Raji (cell line): ENCODE results near the gene FOXQ1.

Source experiments
- POLR2A ChIP-seq: IDR thresholded peaks from 2 replicates; pipeline ENCODE4 v1.6.1; 2011; ENCODE audit warnings: low read depth, low read length, control low read depth; ENCODE audit not compliant: insufficient read depth

Gene FOXQ1

DNA sequence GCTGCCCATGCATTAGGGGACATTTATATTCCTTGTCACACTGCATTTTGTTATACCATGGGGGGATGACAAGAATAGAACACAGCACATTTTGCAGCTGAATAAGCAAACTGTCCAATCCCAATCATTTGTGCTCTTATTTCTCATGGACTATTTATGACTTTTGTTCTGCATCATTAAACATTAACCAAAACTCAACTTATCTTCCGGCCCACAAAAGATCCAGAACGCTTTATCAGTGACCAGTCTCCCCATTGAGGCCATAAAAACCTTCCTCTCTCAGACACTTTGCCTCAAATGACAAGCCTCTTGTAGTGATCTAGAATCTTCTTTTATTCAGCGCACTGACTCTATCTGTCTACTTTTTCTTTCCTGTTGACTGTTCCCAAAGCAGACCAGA lies 28.4 kb upstream of the FOXQ1 start:
- TF ChIP-seq POLR2A, result no peak

DNA sequence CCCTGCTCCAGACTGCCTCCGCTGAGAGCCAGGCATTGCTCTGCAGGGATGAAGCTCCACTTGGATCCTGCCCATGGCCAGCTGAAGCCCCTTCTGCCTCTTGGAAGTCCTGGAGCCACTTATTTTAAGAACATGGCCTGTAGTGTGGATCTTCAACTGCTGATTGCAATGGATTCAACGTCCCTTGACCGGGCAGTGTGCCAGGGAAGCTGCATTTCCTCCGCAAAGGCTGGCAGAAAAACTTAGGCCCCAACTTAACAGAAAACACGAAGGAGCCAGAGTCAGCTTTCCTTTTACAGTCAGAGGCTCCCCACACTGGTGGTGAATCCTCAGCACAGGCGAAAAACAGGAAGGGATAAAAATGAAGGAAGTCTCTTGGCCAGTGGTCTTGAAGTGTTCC lies 26.3 kb upstream of the FOXQ1 start:
- no peak for TF ChIP-seq POLR2A

DNA sequence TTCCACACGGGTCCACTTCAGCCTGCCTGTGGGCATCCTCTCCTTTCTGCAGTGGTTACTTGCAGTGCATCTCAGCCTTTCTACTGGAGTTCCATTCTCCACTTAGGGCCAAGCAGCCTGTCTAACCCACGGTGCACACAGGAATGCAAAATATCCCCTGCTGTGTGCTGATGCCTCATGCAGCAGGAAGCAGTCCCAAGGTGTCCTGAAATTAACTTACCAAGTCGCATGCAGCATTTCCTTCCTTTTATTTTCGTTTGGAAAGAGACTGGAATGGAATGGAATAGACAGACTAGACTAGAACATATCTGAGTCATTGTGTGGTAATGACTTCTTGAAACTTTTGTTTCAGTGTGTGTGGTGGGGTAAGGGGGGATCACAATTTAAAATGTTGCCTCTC lies 25.9 kb upstream of the FOXQ1 start:
- no peak for TF ChIP-seq POLR2A

DNA sequence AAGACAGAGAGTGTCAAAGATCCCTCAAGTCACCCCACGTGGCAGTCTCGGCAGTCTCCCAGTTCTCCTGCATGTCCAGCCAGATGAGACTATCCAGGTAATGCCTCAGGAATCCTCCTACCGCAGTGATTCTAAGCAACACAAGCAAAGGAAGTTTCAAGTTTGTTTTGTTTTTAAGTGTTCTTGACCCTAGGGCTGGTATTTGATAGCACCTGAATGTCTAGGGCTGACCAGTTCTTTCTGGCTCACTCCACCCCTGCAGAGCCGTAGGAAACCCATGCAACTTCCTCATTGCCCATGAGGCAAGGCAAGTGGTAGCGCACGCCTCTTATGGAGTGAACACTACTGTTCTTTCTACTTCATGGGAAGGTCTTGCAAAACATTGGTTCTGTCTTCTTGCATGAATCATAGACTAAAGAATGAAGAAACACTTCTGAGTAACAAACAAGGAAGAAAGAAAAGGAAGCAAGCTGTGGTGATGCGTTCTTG lies 24.8 kb upstream of the FOXQ1 start:
- TF ChIP-seq POLR2A, result no peak

DNA sequence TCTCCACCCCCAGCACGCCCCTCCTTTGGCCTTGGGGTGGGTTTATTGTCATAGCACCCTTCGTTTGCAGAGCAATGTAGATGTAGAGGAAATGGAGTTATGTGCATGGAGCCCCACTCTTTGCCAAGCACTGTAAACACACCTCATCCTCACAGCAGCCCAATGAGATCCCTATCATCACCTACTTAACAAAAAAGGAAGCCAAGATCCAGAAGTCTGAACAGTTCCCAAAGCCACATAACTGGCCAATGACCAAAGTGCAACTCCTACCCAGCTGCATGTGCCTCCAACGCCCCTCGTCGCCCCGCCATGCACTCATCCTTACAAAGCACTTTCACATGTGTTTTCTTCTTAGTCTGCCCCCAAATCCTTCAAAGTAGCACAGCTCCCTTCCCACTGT lies 21.8 kb upstream of the FOXQ1 start:
- TF ChIP-seq POLR2A, result no peak

DNA sequence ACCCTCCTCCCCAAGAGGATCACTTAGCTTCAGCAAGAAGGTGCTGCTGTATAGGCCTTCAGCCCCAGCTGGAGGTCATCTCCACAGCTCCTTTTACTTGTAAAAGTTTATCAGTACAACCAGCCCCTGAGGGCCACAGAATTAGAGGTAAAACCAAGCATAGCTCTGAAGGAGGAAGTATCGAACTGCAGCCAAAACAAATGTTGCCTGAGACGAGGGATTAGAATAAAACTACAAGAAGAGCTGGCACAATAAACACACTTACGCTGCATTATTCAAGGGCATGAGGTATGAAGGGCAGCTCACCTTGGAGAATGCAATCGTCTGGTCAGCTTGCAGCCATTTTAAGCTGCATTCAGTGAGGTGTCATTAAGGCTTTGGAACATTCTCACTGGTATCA lies 21.1 kb upstream of the FOXQ1 start:
- no peak for TF ChIP-seq POLR2A

DNA sequence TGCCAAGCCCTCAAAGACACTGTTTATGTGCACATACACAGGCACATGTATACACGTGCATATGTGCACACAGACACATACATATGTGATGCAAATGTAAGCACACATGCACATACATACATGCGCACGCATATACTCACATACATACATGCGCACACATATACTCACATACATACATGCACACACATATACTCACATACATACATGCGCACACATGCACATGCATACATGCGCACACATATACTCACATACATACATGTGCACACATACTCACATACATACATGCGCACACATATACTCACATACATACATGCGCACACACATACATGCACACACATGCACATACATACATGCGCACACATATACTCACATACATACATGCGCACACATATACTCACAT lies 20.5 kb upstream of the FOXQ1 start:
- no peak for TF ChIP-seq POLR2A

DNA sequence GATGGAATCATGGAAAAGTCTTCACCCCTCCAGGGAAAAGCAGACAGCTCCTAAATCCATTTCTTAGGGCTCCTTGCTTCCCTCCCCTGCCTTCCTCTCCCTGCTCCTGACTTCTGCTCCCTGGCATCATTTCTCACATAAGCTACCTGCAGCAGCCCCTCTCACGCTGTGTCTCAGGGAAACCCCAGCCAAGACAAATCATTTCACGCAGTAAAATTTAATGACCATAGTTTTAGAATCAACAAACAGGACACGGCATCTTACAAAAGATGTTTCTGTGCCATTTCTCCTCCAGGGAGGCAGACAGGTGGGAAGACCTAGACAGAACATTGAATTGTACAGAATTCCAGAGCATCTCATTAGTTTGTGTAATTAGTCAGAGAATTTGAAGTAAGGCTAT lies 16.5 kb upstream of the FOXQ1 start:
- no peak for TF ChIP-seq POLR2A

DNA sequence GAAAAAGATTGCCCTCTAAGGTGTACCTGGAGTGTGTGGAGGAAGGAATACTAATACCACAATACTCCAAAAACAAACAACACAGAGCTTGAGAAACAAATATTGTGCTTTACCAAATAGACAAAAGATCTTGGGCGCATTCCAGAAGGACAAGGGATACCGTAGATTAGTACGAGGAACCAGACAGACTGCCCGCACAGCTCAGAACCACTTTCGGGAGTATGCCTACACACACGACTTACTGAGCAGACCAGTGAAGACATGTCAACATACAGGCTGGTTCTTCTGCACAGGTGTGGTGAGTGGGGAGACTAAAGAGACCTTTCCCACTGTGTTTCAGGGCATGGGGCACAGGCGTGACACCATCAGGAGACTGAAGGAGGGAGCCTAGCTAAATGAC lies 15.8 kb upstream of the FOXQ1 start:
- TF ChIP-seq POLR2A, result no peak

DNA sequence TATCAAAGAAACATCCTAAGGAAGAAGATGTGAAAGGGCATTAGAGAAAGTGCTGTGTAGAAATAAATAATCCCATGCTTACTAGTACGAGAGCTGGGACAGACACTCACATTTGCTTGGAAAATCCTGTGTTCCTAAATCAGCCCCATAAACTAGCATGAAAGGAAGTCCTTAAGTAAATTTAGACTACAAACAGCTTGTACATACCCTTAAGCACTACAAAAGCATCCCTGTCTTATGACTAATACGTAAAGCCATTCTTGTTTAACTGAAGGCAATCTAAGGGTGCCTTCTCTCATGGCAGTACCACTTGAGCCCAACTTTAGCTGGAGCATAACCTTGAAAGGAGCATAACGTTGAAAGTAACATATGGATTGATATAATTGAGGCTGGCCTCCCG lies 15.4 kb upstream of the FOXQ1 start:
- TF ChIP-seq POLR2A, result no peak

DNA sequence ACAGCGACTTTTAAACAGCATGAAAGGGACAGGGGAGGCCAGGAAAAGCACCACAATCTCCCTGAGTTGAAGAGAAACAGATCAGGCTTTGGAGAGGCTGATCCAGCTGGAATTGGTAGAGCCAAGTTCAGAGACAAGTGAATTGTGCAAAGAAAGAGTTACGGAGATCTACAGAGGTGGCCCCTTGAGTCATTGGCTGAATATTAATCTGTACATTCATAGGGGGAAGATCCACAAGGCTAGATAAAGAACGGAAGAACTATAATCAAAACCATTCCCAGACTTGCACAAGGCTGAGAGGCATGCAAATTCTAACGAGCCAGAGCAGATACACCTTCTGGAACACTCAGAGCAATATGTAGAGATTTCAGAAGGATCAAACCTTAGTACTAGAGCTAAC lies 14.2 kb upstream of the FOXQ1 start:
- no peak for TF ChIP-seq POLR2A

DNA sequence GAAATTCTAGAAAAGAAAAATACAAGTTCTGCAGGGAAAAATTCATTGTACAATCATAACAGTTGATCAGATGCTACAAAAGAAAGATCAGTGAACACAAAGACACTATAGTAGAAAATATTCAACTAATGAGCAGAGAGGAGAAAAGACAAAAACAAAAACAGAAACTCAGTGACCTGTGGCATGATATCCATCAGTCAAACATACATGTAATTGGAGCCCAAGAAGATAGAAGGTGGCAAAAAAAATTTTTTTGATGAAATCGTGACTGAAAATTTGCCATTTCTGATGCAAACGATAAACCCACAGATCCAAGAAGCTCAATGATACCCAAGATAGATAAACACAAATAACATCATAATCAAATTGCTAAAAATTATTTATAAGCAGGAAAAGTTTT lies 13.1 kb upstream of the FOXQ1 start:
- TF ChIP-seq POLR2A, result no peak

DNA sequence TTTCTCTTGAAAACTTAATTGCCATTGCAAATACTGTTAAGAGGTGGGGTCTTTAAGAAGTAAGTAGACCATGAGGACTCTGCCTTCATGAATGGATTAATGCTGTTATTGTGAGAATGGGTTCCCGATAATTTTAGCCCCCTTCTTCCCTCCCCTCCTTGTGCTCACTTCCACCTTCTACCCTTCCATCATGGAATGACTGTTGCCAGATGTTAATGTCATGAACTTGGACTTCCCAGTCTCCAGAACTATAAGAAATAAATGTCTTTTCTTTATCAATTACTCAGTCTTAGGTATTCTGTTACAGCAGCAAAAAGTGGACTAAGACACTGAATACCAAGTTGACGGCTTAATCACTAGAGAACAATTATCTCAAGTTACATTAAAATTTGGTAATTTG lies 5.8 kb upstream of the FOXQ1 start:
- TF ChIP-seq POLR2A, result no peak

DNA sequence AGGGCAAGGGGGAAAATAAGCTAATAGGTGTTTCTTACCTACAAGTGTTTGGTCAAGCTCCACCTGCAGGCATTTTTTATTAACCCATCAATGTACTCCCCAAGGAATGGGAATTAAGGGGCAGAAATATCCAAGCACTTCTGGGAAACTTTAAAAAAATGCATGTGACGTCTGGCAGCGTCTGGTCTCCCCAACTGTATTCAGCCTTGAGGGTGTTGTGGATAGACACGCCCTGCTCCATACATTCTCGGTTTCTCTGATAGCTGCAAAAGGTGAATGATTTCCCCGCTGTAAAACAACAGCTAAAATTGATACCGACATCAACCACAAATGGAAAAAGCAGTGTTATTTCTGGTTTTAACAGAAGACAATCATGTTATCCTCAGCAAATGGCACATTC lies 2.5 kb upstream of the FOXQ1 start:
- no peak for TF ChIP-seq POLR2A

DNA sequence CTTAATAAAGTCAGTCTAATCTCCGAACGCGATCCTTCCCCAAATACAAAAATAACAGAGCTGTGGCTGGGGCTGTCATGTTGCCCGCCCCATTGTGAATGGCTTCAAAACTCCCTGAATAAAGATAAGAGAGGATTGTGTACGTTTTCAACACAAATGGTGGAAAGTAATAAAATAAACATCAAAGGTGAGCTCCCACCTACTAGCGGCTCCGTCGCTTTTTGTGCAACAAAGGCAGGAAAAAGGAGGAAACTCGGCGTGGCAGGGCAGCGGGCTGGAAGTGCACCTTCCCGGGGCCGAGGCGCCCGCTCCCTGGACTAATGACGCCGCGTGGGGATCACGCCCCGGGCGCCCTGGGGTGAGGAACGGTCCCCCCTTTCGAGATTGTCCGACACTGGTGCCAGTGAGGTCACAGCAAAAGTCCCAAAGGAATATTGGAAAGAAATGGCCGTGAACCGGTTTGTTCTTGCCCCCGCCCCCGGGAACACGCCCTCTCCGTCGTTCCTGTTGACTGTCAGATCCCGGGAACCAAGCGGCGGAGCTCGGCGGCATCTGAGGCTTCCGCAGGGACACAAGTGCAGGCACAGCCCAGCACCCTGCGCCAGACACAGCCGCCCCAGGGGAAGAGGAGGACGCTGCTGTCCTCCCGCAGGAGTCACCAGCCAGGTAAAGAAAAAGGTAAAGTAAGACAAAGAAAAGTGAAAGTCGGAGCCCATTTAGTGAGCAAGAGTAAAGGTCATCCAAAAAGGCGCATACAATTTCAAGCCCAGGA lies 1.1 kb upstream of the FOXQ1 start:
- no peak for TF ChIP-seq POLR2A

DNA sequence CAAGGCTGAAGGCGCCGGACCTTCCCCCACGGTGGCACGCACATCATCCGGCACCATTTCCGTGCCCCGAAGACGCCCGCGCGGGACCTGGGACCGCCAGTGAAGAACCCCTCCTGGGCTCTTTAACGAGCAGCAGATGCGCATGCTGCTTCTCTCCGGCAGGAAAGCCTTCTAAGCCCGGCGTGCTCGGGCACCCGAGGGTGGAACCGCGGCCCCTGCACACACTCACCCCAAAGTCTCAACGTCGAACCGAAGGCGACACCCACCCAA lies 240 bp downstream of the FOXQ1 start:
- no peak for TF ChIP-seq POLR2A
